GM12878 (cell line): ENCODE measurements around the gene ANKRD55. TPM values are rescaled to one million over a fixed set of nuclear protein-coding genes. Genes with fewer than 3 reads are reported as not detected.
"Not testable (repeated sequence)": the region's sequence is repeated elsewhere in the genome, so short reads cannot be mapped to it uniquely, and the experiment has no call there.

Experiments
- ATAC-seq: fragments of 200-7000 bp; cut with Tn5 transposase; 3 replicates; pipeline ENCODE4 v1.9.1; 2020; ENCODE audit warnings: mild to moderate bottlenecking, moderate library complexity
- BruUV-seq: library from RNA; stranded (reverse); fragments of 400-500 nt; replicated peaks from 2 replicates; lab custom pipeline; 2021; lab: Mats Ljungman, UMichigan
- CTCF ChIA-PET: fragments of 300-600 bp; sonication (Branson Sonifier 250); formaldehyde crosslinking; extraction: SDS; loops from one replicate; lab custom pipeline; 2021; ENCODE audit warnings: inconsistent platforms; lab: Yijun Ruan, JAX
- POLR2A ChIA-PET: fragments of 350-600 bp; formaldehyde crosslinking; extraction: SDS; loops from one replicate; lab custom pipeline; 2021; ENCODE audit warnings: inconsistent platforms; lab: Charles Lee
- RAD21 ChIA-PET: fragments of 300-600 bp; sonication (Branson Sonifier 250); formaldehyde crosslinking; loops from one replicate; lab custom pipeline; 2023; ENCODE audit warnings: antibody characterized with exemption; ENCODE audit not compliant: unreplicated experiment; lab: Charles Lee
- SMC1A ChIA-PET: fragments of 300-600 bp; sonication (Branson Sonifier 250); formaldehyde crosslinking; loops from one replicate; lab custom pipeline; 2023; ENCODE audit not compliant: unreplicated experiment, uncharacterized antibody; lab: Charles Lee
- DNase-seq: peaks from one replicate; pipeline ENCODE4 v3.0.0-alpha.2; 2011; ENCODE audit warnings: low read depth, low spot score
- FAIRE-seq: peaks from 3 replicates; lab custom pipeline; 2011; peaks lifted over from hg19 to GRCh38; lab: Jason Lieb, UNC
- H2AFZ ChIP-seq: 2 replicates; pipeline ENCODE4 v1.6.0; 2011; ENCODE audit warnings: low read depth, low read length, control low read depth; ENCODE audit not compliant: control insufficient read depth
- H3K27ac ChIP-seq: 2 replicates; pipeline ENCODE4 v1.5.1; 2011; ENCODE audit warnings: control low read depth; ENCODE audit not compliant: control insufficient read depth, insufficient read depth
- H3K27me3 ChIP-seq, 2 experiments: replicated peaks in 1 of 2; 2 replicates each; pipeline versions ENCODE4 v1.6.0 to v1.6.1; 2011; ENCODE audit warnings: low read length in 1 of 2; ENCODE audit not compliant: control insufficient read depth in 2 of 2, insufficient read depth in 2 of 2
- H3K36me3 ChIP-seq, 2 experiments: 2 replicates each; pipeline ENCODE4 v1.5.1; 2011; ENCODE audit warnings: low read length in 1 of 2; ENCODE audit not compliant: control insufficient read depth in 2 of 2, insufficient read depth in 2 of 2
- H3K4me1 ChIP-seq: 2 replicates; pipeline ENCODE4 v1.6.1; 2011; ENCODE audit warnings: mild to moderate bottlenecking, low read length, moderate library complexity, mixed read lengths; ENCODE audit not compliant: control insufficient read depth, insufficient read depth
- H3K4me2 ChIP-seq: 2 replicates; pipeline ENCODE4 v1.6.0; 2011; ENCODE audit warnings: control low read depth; ENCODE audit not compliant: control insufficient read depth, insufficient read depth
- H3K4me3 ChIP-seq: fragments of 200-600 bp; sonication (generic); 2 replicates; pipeline ENCODE4 v1.5.1; 2016
- H3K79me2 ChIP-seq: 2 replicates; pipeline ENCODE4 v1.6.0; 2011; ENCODE audit warnings: low read length; ENCODE audit not compliant: control insufficient read depth, insufficient read depth
- H3K9ac ChIP-seq: 2 replicates; pipeline ENCODE4 v1.8.0; 2011; ENCODE audit warnings: low read length, control low read depth, mixed read lengths; ENCODE audit not compliant: control insufficient read depth, insufficient read depth
- H3K9me3 ChIP-seq: replicated peaks from 3 replicates; pipeline ENCODE4 v1.5.1; 2011; ENCODE audit warnings: mild to moderate bottlenecking, low read length; ENCODE audit not compliant: control insufficient read depth, insufficient read depth
- H4K20me1 ChIP-seq: 2 replicates; pipeline ENCODE4 v1.6.0; 2011; ENCODE audit not compliant: control insufficient read depth, insufficient read depth
- BHLHE40 ChIP-seq, 2 experiments: fragments of 450-650 bp in 1 of 2; IDR thresholded peaks; 2 replicates each; pipeline ENCODE4 v1.6.1; 2011 to 2017; ENCODE audit warnings: low read depth in 2 of 2, borderline replicate concordance in 1 of 2, improper control_type of control experiment in 1 of 2, low read length in 1 of 2, mild to moderate bottlenecking in 1 of 2
- BRCA1 ChIP-seq: IDR thresholded peaks from 2 replicates; pipeline ENCODE4 v1.6.1; 2011; ENCODE audit warnings: low read depth, low read length, improper control_type of control experiment
- FOS ChIP-seq: IDR thresholded peaks from 3 replicates; pipeline ENCODE4 v1.6.1; 2011; ENCODE audit warnings: borderline replicate concordance; ENCODE audit not compliant: insufficient read length; ENCODE audit errors: extremely low read depth
- MEF2A ChIP-seq: IDR thresholded peaks from 2 replicates; pipeline ENCODE4 v1.6.1; 2011; ENCODE audit warnings: low read depth, mild to moderate bottlenecking, low read length, moderate library complexity; ENCODE audit not compliant: insufficient read depth
- MEF2B ChIP-seq: fragments of 450-650 bp; IDR thresholded peaks from 2 replicates; pipeline ENCODE4 v1.6.1; 2018; ENCODE audit warnings: mild to moderate bottlenecking, moderate library complexity; ENCODE audit not compliant: partially characterized antibody, poor library complexity, severe bottlenecking
- MTA2 ChIP-seq: fragments of 450-650 bp; IDR thresholded peaks from 2 replicates; pipeline ENCODE4 v1.6.1; 2016; ENCODE audit warnings: low read depth, mild to moderate bottlenecking, moderate library complexity
- NR2C1 ChIP-seq: fragments of 450-650 bp; IDR thresholded peaks from 2 replicates; pipeline ENCODE4 v1.6.1; 2017; ENCODE audit warnings: antibody characterized with exemption, mild to moderate bottlenecking, moderate library complexity
- RAD21 ChIP-seq: IDR thresholded peaks from 2 replicates; pipeline ENCODE4 v1.6.1; 2011; ENCODE audit warnings: mild to moderate bottlenecking, low read depth, low read length, moderate library complexity; ENCODE audit not compliant: insufficient read depth
- RAD51 ChIP-seq: fragments of 450-650 bp; IDR thresholded peaks from 2 replicates; pipeline ENCODE4 v1.6.1; 2016; ENCODE audit warnings: moderate library complexity, mild to moderate bottlenecking, inconsistent platforms
- SMAD5 ChIP-seq: IDR thresholded peaks from 2 replicates; pipeline ENCODE4 v1.6.1; 2016; ENCODE audit warnings: antibody characterized with exemption, low read depth
- YBX1 ChIP-seq: fragments of 450-650 bp; IDR thresholded peaks from 2 replicates; pipeline ENCODE4 v1.6.1; 2016; ENCODE audit warnings: antibody characterized with exemption
- WGBS: methylation state at CpG from one replicate; pipeline ENCODE4 v1.1.6; 2016; ENCODE audit warnings: low lambda C conversion rate; ENCODE audit not compliant: insufficient replicate concordance, insufficient coverage; ENCODE audit errors: missing lambda C conversion rate; 5-methylcytosine and 5-hydroxymethylcytosine counted together
- in situ Hi-C: fragments of 300-500 bp; cut with MboI; formaldehyde crosslinking; loops from 9 replicates; pipeline ENCODE4 v1.14.3; 2018; ENCODE audit warnings: mixed read lengths
- intact Hi-C: fragments of 100-400 bp; cut with micrococcal nuclease; formaldehyde crosslinking; loops from one replicate; pipeline ENCODE4 v1.14.2; 2022; ENCODE audit not compliant: unreplicated experiment
- polyA plus RNA-seq, 11 experiments: library from polyadenylated mRNA; depleted of rRNA in 4 of 11; unstranded in 6 of 11; stranded (reverse) in 5 of 11; fragments of >200 nt; fragmentation: Nextera tagmentation in 4 of 11; fragmentation: Illumina TruSeq in 1 of 11; extraction: Ambion mirVana in 4 of 11; extraction: Trizol in 1 of 11; gene quantifications; 1 replicate in 1 of 11; 2 replicates in 10 of 11; pipeline versions ENCODE4 v1.2.1 to v1.2.3, GENCODE V29; 2011 to 2016; ENCODE audit warnings: inconsistent platforms in 2 of 11, missing spikeins in 2 of 11, low read depth in 1 of 11
- total RNA-seq, 4 experiments: library from RNA; depleted of rRNA in 3 of 4; stranded (reverse); fragments of >200 nt in 3 of 4; fragmentation: Illumina TruSeq in 1 of 4; extraction: Trizol in 1 of 4; gene quantifications; 2 replicates each; pipeline versions ENCODE4 v1.2.1 to v1.2.3, GENCODE V29; 2013 to 2021
- TF ChIP-seq, protein P1 (sequence below), 3 experiments: IDR thresholded peaks in 2 of 3; conservative IDR thresholded peaks in 1 of 3; 2 replicates each; pipeline ENCODE4 v1.5.1; 2011; ENCODE audit warnings: low read depth in 3 of 3, low read length in 3 of 3, mild to moderate bottlenecking in 3 of 3, control low read depth in 2 of 3, moderate library complexity in 2 of 3, inconsistent platforms in 1 of 3, mixed read lengths in 1 of 3; ENCODE audit not compliant: control insufficient read depth in 2 of 3, insufficient read depth in 1 of 3; ENCODE audit errors: extremely low read depth in 1 of 3

Gene ANKRD55
- total and polyA plus RNA-seq, 10 of the 15 experiments (the other 5 are each of a cell fraction or from before 2014, with no cell fraction given) = 0.04 TPM; not detected in 9

DNA sequence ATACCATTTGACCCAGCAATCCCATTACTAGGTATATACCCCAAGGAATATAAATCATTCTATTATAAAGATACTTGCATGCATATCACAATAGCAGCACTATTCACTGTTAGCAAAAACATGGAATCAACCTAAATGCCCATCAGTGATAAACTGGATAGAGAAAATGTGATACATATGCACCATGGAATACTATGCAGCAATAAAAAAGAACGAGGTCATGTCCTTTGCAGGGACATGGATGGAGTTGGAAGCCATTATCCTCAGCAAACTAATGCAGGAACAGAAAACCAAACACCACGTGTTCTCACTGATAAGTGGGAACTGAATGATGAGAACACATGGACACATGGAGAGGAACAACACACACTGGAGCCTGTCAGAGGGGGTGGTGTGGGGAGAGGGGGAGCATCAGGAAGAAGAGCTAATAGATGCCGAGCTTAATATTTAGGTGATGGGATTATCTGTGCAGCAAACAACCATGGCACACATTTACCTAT, 31.3 kb downstream of the ANKRD55 start:
- ChIA-PET POLR2A (interaction anchor here (2.6 kb wide), 1 partner anchor 219 kb away, joined by 14 read pairs; no protein-coding TSS in a partner anchor), CTCF (interaction anchor here (0.6 to 5.4 kb wide), 47 partner anchors 15 to 881 kb away, joined by 3 to 122 read pairs (median 5); no protein-coding TSS in a partner anchor), SMC1A (interaction anchor here (0.6 to 4.6 kb wide), 43 partner anchors 10 to 858 kb away, joined by 3 to 123 read pairs (median 5); no protein-coding TSS in a partner anchor), RAD21 (interaction anchor here (0.6 to 4.6 kb wide), 19 partner anchors 53 to 1030 kb away, joined by 3 to 90 read pairs (median 6); partner anchors contain the start of gene IL6ST)
- H3K4me2 ChIP-seq, in situ Hi-C loops, H3K4me1 ChIP-seq, ATAC-seq, FAIRE-seq, H3K9me3 ChIP-seq, H3K27ac ChIP-seq, BruUV-seq, H2AFZ ChIP-seq, H4K20me1 ChIP-seq, DNase-seq, H3K9ac ChIP-seq, H3K4me3 ChIP-seq, H3K36me3 ChIP-seq, H3K79me2 ChIP-seq, H3K27me3 ChIP-seq: not testable (repeated sequence)
- intact Hi-C loops = loop anchor here (1.0 to 5.0 kb wide), 9 partner anchors 45 to 510 kb away; no protein-coding TSS in a partner anchor
- 30% methylated on average over 3 of the region's 3 CpGs for WGBS

DNA sequence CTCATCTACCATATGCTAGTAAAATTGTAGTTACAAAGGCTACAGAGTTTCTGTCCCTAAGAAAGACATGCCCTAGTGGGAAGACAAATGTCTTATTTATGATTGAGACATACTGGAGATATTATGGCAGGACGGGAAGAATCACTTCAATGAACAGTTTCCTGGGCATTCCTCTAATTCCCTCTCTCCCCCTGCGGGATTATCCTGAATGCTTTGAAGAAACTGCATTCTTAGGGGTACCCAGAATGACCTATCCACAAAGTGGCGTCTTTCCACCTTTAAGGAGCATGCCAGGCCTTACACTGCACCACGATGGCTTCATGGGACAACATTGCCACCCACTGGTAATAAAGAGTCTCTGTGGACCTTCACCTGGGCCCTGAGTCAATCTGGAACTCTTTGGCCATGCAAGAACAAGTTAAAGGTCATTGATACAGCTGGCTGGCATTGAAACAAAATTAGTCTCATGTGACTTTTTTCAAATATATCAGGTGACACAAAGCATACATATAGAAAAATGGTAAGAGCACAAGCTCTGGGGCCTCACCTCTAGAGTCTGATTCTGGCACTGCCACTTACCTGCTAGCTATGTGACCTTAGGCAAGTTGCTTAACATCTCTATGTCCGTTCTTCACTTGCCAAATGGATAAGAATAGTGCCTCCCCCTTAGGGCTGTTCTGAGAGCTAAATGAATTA, 32.0 kb downstream of the ANKRD55 start:
- peak; percentile 81 for FAIRE-seq
- DNase-seq = peak; percentile 90
- Histone ChIP-seq H3K9me3 (no peaks in the 10 kb centered on the region; the same call in 2 of the 3 replicates), H4K20me1 (no peaks in the 10 kb centered on the region), H3K9ac (no peak overlapping the region), H2AFZ (no peak overlapping the region), H3K27ac (no peak overlapping the region), H3K36me3 (no peaks in the 10 kb centered on the region), H3K79me2 (no peaks in the 10 kb centered on the region), H3K4me2 (no peak overlapping the region), H3K27me3 (no peaks in the 10 kb centered on the region), H3K4me1 (no peaks in the 10 kb centered on the region), H3K4me3 (no peak overlapping the region)
- ATAC-seq = peak; percentile 100
- no TSS peak for BruUV-seq
- SMC1A ChIA-PET = interaction anchor here (0.7 to 4.6 kb wide), 71 partner anchors 10 to 858 kb away, joined by 3 to 123 read pairs (median 4); no protein-coding TSS in a partner anchor
- WGBS = 21% methylated on average over 5 of the region's 5 CpGs
- RAD21 ChIA-PET = interaction anchor here (0.6 to 4.6 kb wide), 41 partner anchors 14 to 1029 kb away, joined by 3 to 90 read pairs (median 5); partner anchors contain the start of gene IL6ST
- intact Hi-C loops = loop anchor here (1.0 to 5.0 kb wide), 9 partner anchors 44 to 509 kb away; no protein-coding TSS in a partner anchor
- CTCF ChIA-PET = interaction anchor here (0.6 to 5.4 kb wide), 68 partner anchors 14 to 1029 kb away, joined by 3 to 122 read pairs (median 4); partner anchors contain the start of genes CDC20B and IL6ST
- in situ Hi-C loops = no loop called here
- POLR2A ChIA-PET = interaction anchor here (0.6 to 2.6 kb wide), 5 partner anchors 9 to 481 kb away, joined by 3 to 14 read pairs (median 4); no protein-coding TSS in a partner anchor
- TF ChIP-seq RAD51 (peak; percentile 87), BRCA1 (no peak), MTA2 (0 out of 2 replicates have a peak, but pooled peaks have one; percentile 18), YBX1 (no peak), SMAD5 (no peak), NR2C1 (peak; percentile 67), BHLHE40 (IDR thresholded peaks at IDR 0.05; ENCODE audit: borderline replicate concordance in 1 of 2, low read depth in 2 of 2, low read length in 1 of 2) (peak in 1 of 2 experiments; percentile 41; a peak in 3 of 4 replicates), RAD21 (peak; percentile 95), MEF2B (no peak), MEF2A (0 out of 2 replicates have a peak, but pooled peaks have one; percentile 19), FOS (no peak)
- TF ChIP-seq, protein P1, sequence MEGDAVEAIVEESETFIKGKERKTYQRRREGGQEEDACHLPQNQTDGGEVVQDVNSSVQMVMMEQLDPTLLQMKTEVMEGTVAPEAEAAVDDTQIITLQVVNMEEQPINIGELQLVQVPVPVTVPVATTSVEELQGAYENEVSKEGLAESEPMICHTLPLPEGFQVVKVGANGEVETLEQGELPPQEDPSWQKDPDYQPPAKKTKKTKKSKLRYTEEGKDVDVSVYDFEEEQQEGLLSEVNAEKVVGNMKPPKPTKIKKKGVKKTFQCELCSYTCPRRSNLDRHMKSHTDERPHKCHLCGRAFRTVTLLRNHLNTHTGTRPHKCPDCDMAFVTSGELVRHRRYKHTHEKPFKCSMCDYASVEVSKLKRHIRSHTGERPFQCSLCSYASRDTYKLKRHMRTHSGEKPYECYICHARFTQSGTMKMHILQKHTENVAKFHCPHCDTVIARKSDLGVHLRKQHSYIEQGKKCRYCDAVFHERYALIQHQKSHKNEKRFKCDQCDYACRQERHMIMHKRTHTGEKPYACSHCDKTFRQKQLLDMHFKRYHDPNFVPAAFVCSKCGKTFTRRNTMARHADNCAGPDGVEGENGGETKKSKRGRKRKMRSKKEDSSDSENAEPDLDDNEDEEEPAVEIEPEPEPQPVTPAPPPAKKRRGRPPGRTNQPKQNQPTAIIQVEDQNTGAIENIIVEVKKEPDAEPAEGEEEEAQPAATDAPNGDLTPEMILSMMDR (IDR thresholded peaks at IDR 0.05 in 2 of 3, conservative IDR thresholded peaks at IDR 0.05 in 1 of 3; ENCODE audit: control insufficient read depth in 2 of 3, extremely low read depth in 1 of 3, insufficient read depth in 1 of 3, low read depth in 3 of 3, low read length in 3 of 3) = peak; percentile 74 to 93 (median 78); a peak in 5 of 6 replicates
